Esophagus squamous epithelium (tissue), 5 donors: Measurements from ENCODE around the gene TPX2. TPM values are rescaled to one million over a fixed set of nuclear protein-coding genes. Genes with fewer than 3 reads are reported as not detected.

Experiments used
- DNase-seq: peaks from one replicate; lab custom pipeline; 2025; lab: John Stamatoyannopoulos, UW
- H3K27ac ChIP-seq, 4 donors: fragments of 200-600 bp; sonication (generic); one replicate each; pipeline ENCODE4 v1.5.1; 2016 to 2019; ENCODE audit warnings: mild to moderate bottlenecking in 1 of 4
- H3K27me3 ChIP-seq, 4 donors: fragments of 200-600 bp; sonication (generic); 1 replicate in 3 of 4; 2 replicates in 1 of 4; pipeline versions ENCODE4 v1.5.1 to v1.6.0; 2017 to 2021; ENCODE audit warnings: antibody characterized with exemption in 1 of 4
- H3K36me3 ChIP-seq, 3 donors: fragments of 200-600 bp; sonication (generic); one replicate each; pipeline ENCODE4 v1.5.1; 2016 to 2019
- H3K4me1 ChIP-seq, 3 donors: fragments of 200-600 bp; sonication (generic); one replicate each; pipeline ENCODE4 v1.5.1; 2017 to 2019
- H3K4me3 ChIP-seq, 4 donors: fragments of 200-600 bp; sonication (generic); 1 replicate in 3 of 4; 2 replicates in 1 of 4; pipeline ENCODE4 v1.5.1; 2016 to 2019; ENCODE audit warnings: mild to moderate bottlenecking in 2 of 4, moderate library complexity in 1 of 4
- H3K9me3 ChIP-seq, 3 donors: fragments of 200-600 bp; sonication (generic); one replicate each; pipeline ENCODE4 v1.5.1; 2016 to 2019
- CTCF ChIP-seq, 6 experiments: fragments of 450-650 bp in 4 of 6; fragments of 200-600 bp in 2 of 6; sonication (generic) in 2 of 6; IDR thresholded peaks; one replicate each; pipeline ENCODE4 v1.5.1; 2016 to 2019; ENCODE audit warnings: antibody characterized with exemption in 6 of 6, mild to moderate bottlenecking in 4 of 6, moderate library complexity in 4 of 6
- POLR2A ChIP-seq, 4 donors: fragments of 450-650 bp; IDR thresholded peaks; one replicate each; pipeline ENCODE4 v1.6.1; 2017; ENCODE audit warnings: antibody characterized with exemption in 4 of 4, mild to moderate bottlenecking in 4 of 4, moderate library complexity in 3 of 4
- WGBS, 2 donors: methylation state at CpG; one replicate each; pipeline ENCODE4 v1.1.5; 2018; 5-methylcytosine and 5-hydroxymethylcytosine counted together
- intact Hi-C: fragments of 100-400 bp; cut with DNase I; formaldehyde crosslinking; loops from one replicate; pipeline ENCODE4 v1.15.0; 2022
- total RNA-seq, 4 donors: library from RNA; depleted of rRNA; stranded (reverse); fragments of >200 nt; gene quantifications; one replicate each; pipeline ENCODE4 v1.1.0, GENCODE V29; 2016
- donor health status: DM: yes; HTN: yes; CAD: no.

The TPX2 gene
- total RNA-seq, 4 donors from 2014 or later, result 11.4 to 47.1 (median 18.2) TPM

GRCh38 chr20:31801508-31801907 is 62.4 kb downstream of the TPX2 start:
- 92 to 94% methylated on average over 5 to 7 of the region's 7 CpGs for WGBS, 2 donors
- intact Hi-C loops, result no loop called here

GRCh38 chr20:31803552-31804291 is 64.6 kb downstream of the TPX2 start:
- intact Hi-C loops, result no loop called here
- no peak for TF ChIP-seq CTCF (IDR thresholded peaks at IDR 0.05)
- no peak for TF ChIP-seq POLR2A (IDR thresholded peaks at IDR 0.05)
- DNase-seq, result no peak
- Histone ChIP-seq H3K9me3 (no peaks in the 10 kb centered on the region), H3K36me3 (peaks cover 0 to 42% (median 0%) of the 10 kb centered on the region in 3 donors), H3K4me3 (no peak overlapping the region), H3K27me3 (no peaks in the 10 kb centered on the region), H3K27ac (no peak overlapping the region), H3K4me1 (no peaks in the 10 kb centered on the region)
- WGBS, 2 donors, result 83 to 90% methylated on average over 7 of the region's 7 CpGs

More at GRCh38 chr20:31801508-31801907, 62.4 kb downstream of the TPX2 start:
- Histone ChIP-seq H3K27ac (no peak overlapping the region), H3K4me1 (no peaks in the 10 kb centered on the region), H3K4me3 (no peak overlapping the region), H3K27me3 (no peaks in the 10 kb centered on the region), H3K36me3 (peaks cover 0 to 56% (median 0%) of the 10 kb centered on the region in 3 donors), H3K9me3 (no peaks in the 10 kb centered on the region)
- no peak for DNase-seq
- no peak for TF ChIP-seq CTCF (IDR thresholded peaks at IDR 0.05)
- TF ChIP-seq POLR2A (IDR thresholded peaks at IDR 0.05), result no peak

- H3K4me3 ChIP-seq, result no peak overlapping the region
- peaks cover 0 to 12% (median 0%) of the 10 kb centered on the region in 3 donors for H3K36me3 ChIP-seq
- DNase-seq, result no peak
- intact Hi-C loops, result no loop called here
- WGBS, 2 donors, result 65 to 70% methylated on average over 7 of the region's 8 CpGs
- H3K9me3 ChIP-seq, result no peaks in the 10 kb centered on the region
- H3K27ac ChIP-seq, result no peak overlapping the region
- TF ChIP-seq POLR2A (IDR thresholded peaks at IDR 0.05) (no peak), CTCF (IDR thresholded peaks at IDR 0.05) (no peak)
- peaks cover 0 to 4% (median under 1%) of the 10 kb centered on the region in 3 donors for H3K4me1 ChIP-seq
- no peaks in the 10 kb centered on the region for H3K27me3 ChIP-seq
Measured at GRCh38 chr20:31806564-31807355, 67.7 kb downstream of the TPX2 start.

- no peaks in the 10 kb centered on the region for H3K36me3 ChIP-seq
- peaks cover 0 to 6% (median 4%) of the 10 kb centered on the region in 3 donors for H3K4me1 ChIP-seq
- H3K27ac ChIP-seq, result no peak overlapping the region
- no peaks in the 10 kb centered on the region for H3K9me3 ChIP-seq
- no peak overlapping the region for H3K4me3 ChIP-seq
- intact Hi-C loops, result no loop called here
- no peaks in the 10 kb centered on the region for H3K27me3 ChIP-seq
- 69 to 77% methylated on average over 3 of the region's 3 CpGs for WGBS, 2 donors
- TF ChIP-seq POLR2A (IDR thresholded peaks at IDR 0.05) (no peak), CTCF (IDR thresholded peaks at IDR 0.05) (no peak)
- no peak for DNase-seq
Measured at GRCh38 chr20:31808481-31808880, 69.4 kb downstream of the TPX2 start.

- Histone ChIP-seq H3K27me3 (no peaks in the 10 kb centered on the region), H3K4me1 (peaks cover 0 to 6% (median 4%) of the 10 kb centered on the region in 3 donors), H3K36me3 (no peaks in the 10 kb centered on the region), H3K27ac (no peak overlapping the region), H3K4me3 (no peak overlapping the region), H3K9me3 (no peaks in the 10 kb centered on the region)
- intact Hi-C loops, result no loop called here
- WGBS, 2 donors, result 77 to 87% methylated on average over 3 of the region's 3 CpGs
- DNase-seq, result no peak
- TF ChIP-seq CTCF (IDR thresholded peaks at IDR 0.05), result no peak
- TF ChIP-seq POLR2A (IDR thresholded peaks at IDR 0.05), result no peak
Measured at GRCh38 chr20:31809661-31810060, 70.6 kb downstream of the TPX2 start.
